Neural cell (in vitro differentiated cells): Measurements from ENCODE around the gene C1orf210. TPM values are rescaled to one million over a fixed set of nuclear protein-coding genes. Genes with fewer than 3 reads are reported as not detected.

Experiments used
- H2AFZ ChIP-seq: fragments of 200-600, 300-800 bp; sonication (generic), shearing (Covaris generic); 2 replicates; pipeline ENCODE4 v1.6.0; 2014; ENCODE audit warnings: low read depth, mild to moderate bottlenecking, antibody characterized with exemption, low read length, moderate library complexity
- H3F3A ChIP-seq: fragments of 200-600 bp; shearing (Covaris generic); 2 replicates; pipeline ENCODE4 v1.6.1; 2016; ENCODE audit warnings: mild to moderate bottlenecking, moderate library complexity, mixed read lengths, antibody characterized with exemption, low read length; ENCODE audit not compliant: insufficient read depth, poor library complexity, severe bottlenecking
- H3K27ac ChIP-seq: fragments of 200-600, 300-800 bp; sonication (generic), shearing (Covaris generic); 2 replicates; pipeline ENCODE4 v1.5.1; 2014; ENCODE audit warnings: mild to moderate bottlenecking, low read length, moderate library complexity
- H3K27me3 ChIP-seq: fragments of 300-800, 200-600 bp; sonication (generic), shearing (Covaris generic); 2 replicates; pipeline ENCODE4 v1.6.0; 2014; ENCODE audit warnings: mild to moderate bottlenecking, low read depth, low read length, moderate library complexity; ENCODE audit not compliant: insufficient read depth
- H3K36me3 ChIP-seq: fragments of 300-800, 200-600 bp; sonication (generic), shearing (Covaris generic); 2 replicates; pipeline ENCODE4 v1.5.1; 2014; ENCODE audit warnings: mild to moderate bottlenecking, antibody characterized with exemption, low read length, moderate library complexity; ENCODE audit not compliant: insufficient read depth
- H3K4me2 ChIP-seq: fragments of 300-800, 200-600 bp; sonication (generic), shearing (Covaris generic); 2 replicates; pipeline ENCODE4 v1.6.0; 2014; ENCODE audit warnings: mild to moderate bottlenecking, low read length
- H3K4me3 ChIP-seq: fragments of 300-800, 200-600 bp; sonication (generic), shearing (Covaris generic); 2 replicates; pipeline ENCODE4 v1.5.1; 2014; ENCODE audit warnings: mild to moderate bottlenecking, low read length, moderate library complexity
- H3K79me2 ChIP-seq: fragments of 200-600 bp; shearing (Covaris generic); replicated peaks from 2 replicates; pipeline ENCODE4 v1.6.0; 2014; ENCODE audit warnings: mild to moderate bottlenecking, low read length, moderate library complexity; ENCODE audit not compliant: insufficient read depth
- H3K9ac ChIP-seq: fragments of 300-800, 200-600 bp; sonication (generic), shearing (Covaris generic); 2 replicates; pipeline ENCODE4 v1.6.1; 2016; ENCODE audit warnings: mild to moderate bottlenecking, low read length, mixed read lengths
- H3K9me2 ChIP-seq: fragments of 200-600 bp; shearing (Covaris generic); 2 replicates; pipeline ENCODE4 v1.6.1; 2016; ENCODE audit warnings: mild to moderate bottlenecking, low read length, mixed read lengths; ENCODE audit not compliant: insufficient read depth
- H3K9me3 ChIP-seq: fragments of 200-600, 300-800 bp; sonication (generic), shearing (Covaris generic); 2 replicates; pipeline ENCODE4 v1.6.1; 2016; ENCODE audit warnings: mild to moderate bottlenecking, mixed run types, low read length, moderate library complexity, mixed read lengths
- H4K20me1 ChIP-seq: fragments of 200-600 bp; shearing (Covaris generic); 2 replicates; pipeline ENCODE4 v1.6.1; 2016; ENCODE audit warnings: mild to moderate bottlenecking, mixed run types; ENCODE audit not compliant: insufficient read depth
- CTCF ChIP-seq: fragments of 450-650 bp; IDR thresholded peaks from 2 replicates; pipeline ENCODE4 v1.5.1; 2014; ENCODE audit warnings: antibody characterized with exemption, mild to moderate bottlenecking, moderate library complexity; ENCODE audit not compliant: poor library complexity, severe bottlenecking
- EP300 ChIP-seq: fragments of 450-650 bp; conservative IDR thresholded peaks from 2 replicates; pipeline ENCODE4 v1.6.1; 2014; ENCODE audit warnings: antibody characterized with exemption, mild to moderate bottlenecking, moderate library complexity; ENCODE audit not compliant: poor library complexity, severe bottlenecking
- EZH2 ChIP-seq: fragments of 200-600, 300-800 bp; shearing (Covaris generic), sonication (generic); IDR thresholded peaks from 2 replicates; pipeline ENCODE4 v1.6.1; 2014; ENCODE audit warnings: antibody characterized with exemption, low read length, borderline replicate concordance, mild to moderate bottlenecking; ENCODE audit not compliant: insufficient read depth, poor library complexity, severe bottlenecking
- MXI1 ChIP-seq: fragments of 450-650 bp; conservative IDR thresholded peaks from 2 replicates; pipeline ENCODE4 v1.6.1; 2014; ENCODE audit warnings: antibody characterized with exemption, mild to moderate bottlenecking; ENCODE audit not compliant: poor library complexity, severe bottlenecking
- POLR2AphosphoS5 ChIP-seq: IDR thresholded peaks from 2 replicates; pipeline ENCODE4 v1.6.1; 2012
- RAD21 ChIP-seq: fragments of 450-650 bp; conservative IDR thresholded peaks from 2 replicates; pipeline ENCODE4 v1.6.1; 2014; ENCODE audit warnings: antibody characterized with exemption, mild to moderate bottlenecking, moderate library complexity
- REST ChIP-seq: IDR thresholded peaks from 2 replicates; pipeline ENCODE4 v1.6.1; 2012; ENCODE audit warnings: borderline replicate concordance
- SMC3 ChIP-seq: fragments of 450-650 bp; conservative IDR thresholded peaks from 2 replicates; pipeline ENCODE4 v1.6.1; 2014; ENCODE audit warnings: antibody characterized with exemption, mild to moderate bottlenecking, moderate library complexity; ENCODE audit not compliant: poor library complexity
- TAF1 ChIP-seq: IDR thresholded peaks from 2 replicates; pipeline ENCODE4 v1.6.1; 2012; ENCODE audit warnings: low read depth
- polyA plus RNA-seq: library from polyadenylated mRNA; depleted of rRNA; stranded (reverse); fragments of >200 nt; gene quantifications from 2 replicates; pipeline ENCODE4 v1.2.3, GENCODE V29; 2014

C1orf210 gene
- polyA plus RNA-seq, 1 donor from 2014 or later, result not detected

- H3K79me2 ChIP-seq, result no peaks in the 10 kb centered on the region
- H3K4me3 ChIP-seq, result no peak overlapping the region
- H3K27ac ChIP-seq, result no peak overlapping the region
- no peaks in the 10 kb centered on the region for H3K9me3 ChIP-seq
- no peaks in the 10 kb centered on the region for H3F3A ChIP-seq
- TF ChIP-seq POLR2AphosphoS5 (no peak), EP300 (no peak), REST (no peak), CTCF (no peak), TAF1 (no peak), RAD21 (no peak)
- no peak overlapping the region for H2AFZ ChIP-seq
- no peaks in the 10 kb centered on the region for H3K27me3 ChIP-seq
- H3K9me2 ChIP-seq, result no peaks in the 10 kb centered on the region
- no peaks in the 10 kb centered on the region for H3K36me3 ChIP-seq
- H4K20me1 ChIP-seq, result no peaks in the 10 kb centered on the region
- no peak overlapping the region for H3K9ac ChIP-seq
- no peak overlapping the region for H3K4me2 ChIP-seq
These were observed 51.1 kb downstream of the C1orf210 start for GRCh38 chr1:43234267-43234666.

GRCh38 chr1:43233631-43234030 is 51.8 kb downstream of the C1orf210 start:
- H4K20me1 ChIP-seq, result no peaks in the 10 kb centered on the region
- no peak overlapping the region for H2AFZ ChIP-seq
- H3K27me3 ChIP-seq, result no peaks in the 10 kb centered on the region
- H3K4me3 ChIP-seq, result no peak overlapping the region
- H3F3A ChIP-seq, result no peaks in the 10 kb centered on the region
- no peak overlapping the region for H3K9ac ChIP-seq
- H3K9me2 ChIP-seq, result no peaks in the 10 kb centered on the region
- no peaks in the 10 kb centered on the region for H3K79me2 ChIP-seq
- H3K4me2 ChIP-seq, result no peak overlapping the region
- H3K36me3 ChIP-seq, result no peaks in the 10 kb centered on the region
- no peaks in the 10 kb centered on the region for H3K9me3 ChIP-seq
- no peak overlapping the region for H3K27ac ChIP-seq
- TF ChIP-seq EZH2 (no peak), MXI1 (no peak), POLR2AphosphoS5 (no peak), EP300 (no peak), SMC3 (no peak), CTCF (no peak), RAD21 (no peak), REST (no peak), TAF1 (no peak)
